GM18526 (cell line): ENCODE data around the gene PAQR5.

Experiments used
- POLR2A ChIP-seq: IDR thresholded peaks from 3 replicates; pipeline ENCODE4 v1.6.1; 2011; ENCODE audit not compliant: insufficient read length; ENCODE audit errors: extremely low read depth

Gene PAQR5

DNA sequence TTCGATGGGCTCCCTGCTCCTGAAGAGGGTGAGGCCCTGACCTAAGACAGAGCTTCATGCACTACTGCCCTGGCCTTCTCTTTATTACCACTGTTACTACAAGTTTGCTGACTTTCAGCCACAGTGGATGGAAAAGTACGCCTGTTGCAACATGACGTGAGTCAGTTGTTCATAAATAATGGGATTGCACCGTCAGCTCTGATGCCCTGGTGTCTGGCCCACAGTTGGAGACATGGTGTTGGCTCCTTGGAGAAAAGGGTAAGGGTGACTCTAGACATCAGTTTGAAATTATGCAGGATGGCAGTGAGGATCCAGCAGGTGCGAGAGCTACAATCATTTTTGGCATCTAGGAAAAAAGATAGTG, 5.5 kb downstream of the PAQR5 start:
- no peak for TF ChIP-seq POLR2A

DNA sequence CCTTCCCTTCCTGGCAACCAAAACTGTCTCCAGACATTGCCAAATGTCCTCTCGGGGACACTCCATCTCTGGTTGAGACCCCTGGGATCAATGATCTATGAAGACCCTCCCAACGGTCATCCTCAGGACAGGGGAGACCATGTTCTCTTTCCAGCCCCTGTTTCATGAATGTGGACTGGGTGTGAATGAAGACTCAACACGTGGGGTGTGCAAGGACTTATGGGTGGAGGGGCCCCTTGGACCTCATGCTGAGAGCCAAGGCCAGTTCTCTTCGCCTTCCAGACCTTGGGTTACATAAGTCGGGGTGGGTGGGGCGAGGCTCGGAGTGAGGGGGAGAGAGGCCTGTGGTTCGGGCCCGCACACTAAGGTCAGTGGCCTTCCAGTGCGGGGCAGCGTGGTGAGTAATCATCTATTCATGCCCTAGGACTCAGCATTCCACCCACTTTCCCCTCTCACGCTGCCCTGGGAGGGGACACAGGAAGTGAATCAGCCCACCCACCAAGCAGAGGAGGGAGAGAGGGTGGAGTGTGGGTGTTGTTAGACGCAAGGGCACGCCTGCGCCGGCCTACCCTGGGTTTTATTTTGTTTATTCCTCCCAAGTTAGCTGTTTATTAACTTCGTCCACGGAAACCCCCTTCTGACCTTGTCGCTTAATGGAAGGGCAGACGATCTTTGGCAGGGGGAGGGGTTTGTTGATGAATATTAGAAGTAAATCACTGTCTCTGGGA, 6.7 kb downstream of the PAQR5 start:
- no peak for TF ChIP-seq POLR2A

DNA sequence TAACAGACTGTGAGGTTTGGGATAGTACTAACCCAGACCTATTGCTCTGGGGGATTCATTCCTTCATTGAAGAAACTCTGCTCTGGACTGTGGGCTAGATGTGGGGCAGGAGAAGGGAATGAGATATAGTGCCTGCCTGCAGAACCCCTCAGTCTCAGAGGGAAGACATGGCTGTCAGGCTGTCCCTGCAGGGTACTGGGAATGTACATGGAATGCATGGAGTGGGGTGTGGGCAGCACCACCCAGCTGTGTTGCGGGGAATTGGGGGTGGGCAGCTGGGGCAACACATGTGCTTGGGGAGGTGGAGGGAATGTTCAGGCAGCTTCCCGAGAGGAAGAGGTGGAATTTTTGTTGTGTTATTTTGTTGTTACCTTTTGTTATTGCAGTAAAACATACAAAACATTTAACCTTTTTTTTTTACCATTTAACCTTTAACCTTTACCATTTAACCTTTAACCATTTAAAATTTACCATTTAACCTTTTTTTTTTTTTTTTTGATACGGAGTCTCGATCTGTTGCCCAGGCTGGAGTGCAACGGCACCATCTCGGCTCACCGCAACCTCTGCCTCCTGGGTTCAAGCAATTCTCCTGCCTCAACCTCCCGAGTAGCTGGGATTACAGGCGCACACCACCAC, 7.3 kb downstream of the PAQR5 start:
- TF ChIP-seq POLR2A: no peak

DNA sequence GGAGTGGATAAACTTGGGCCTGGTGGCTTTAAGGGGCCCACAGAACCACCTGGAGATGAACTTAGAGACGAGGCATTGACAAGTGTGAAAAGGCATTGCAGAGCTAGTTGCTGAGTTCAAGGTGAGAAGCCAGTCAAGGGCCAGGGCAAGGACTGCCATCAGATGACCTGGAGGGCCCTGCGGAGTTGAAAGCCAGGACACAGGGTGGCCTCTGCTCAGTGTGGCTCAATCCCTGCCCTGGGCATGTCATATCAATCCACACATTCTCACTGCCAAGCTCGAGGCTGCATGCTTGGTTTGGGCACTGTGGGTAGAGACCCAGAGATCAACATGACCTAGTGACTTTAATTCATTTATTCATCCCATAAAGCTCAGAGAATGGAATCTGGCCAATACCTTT, 9.2 kb downstream of the PAQR5 start:
- TF ChIP-seq POLR2A: no peak

DNA sequence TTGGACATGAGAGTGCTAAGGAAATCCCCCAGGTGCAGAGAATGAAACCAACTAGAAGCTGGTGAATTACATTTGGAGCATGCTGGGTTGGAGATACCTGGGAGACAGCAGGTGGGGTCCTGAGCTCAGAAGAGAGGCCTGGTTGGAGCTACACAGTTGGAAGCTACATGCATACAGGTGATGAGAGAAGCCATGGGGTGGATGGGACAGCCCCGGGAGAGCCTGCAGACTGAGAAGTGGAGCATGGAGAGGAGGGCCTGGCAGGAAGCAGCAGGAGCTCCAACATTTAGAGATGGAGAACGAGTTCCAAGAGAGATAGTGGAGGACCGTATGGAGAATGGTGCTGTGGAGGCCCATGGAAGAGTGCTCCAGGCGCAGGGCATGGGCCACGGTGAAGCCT, 10.2 kb downstream of the PAQR5 start:
- TF ChIP-seq POLR2A: no peak

DNA sequence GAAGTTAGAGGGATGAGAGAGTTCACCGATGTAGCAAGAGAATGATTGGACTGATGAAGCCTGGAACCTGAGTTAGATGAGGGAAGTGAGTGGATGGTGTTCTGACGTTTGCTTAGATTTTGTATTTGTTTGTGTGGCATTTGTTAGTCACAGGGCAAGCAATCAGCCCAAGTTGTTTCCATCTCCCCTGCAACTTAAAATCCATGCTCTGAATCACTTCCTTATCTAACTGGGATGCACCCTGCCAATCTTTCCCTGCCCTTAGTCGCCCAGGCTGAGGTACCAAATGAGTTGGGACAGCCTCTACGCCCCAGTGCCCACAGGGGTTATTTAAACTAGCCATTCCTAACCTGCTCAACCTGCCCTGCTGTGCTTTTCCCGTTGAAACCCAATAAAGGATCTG, 12.6 kb downstream of the PAQR5 start:
- TF ChIP-seq POLR2A: no peak

DNA sequence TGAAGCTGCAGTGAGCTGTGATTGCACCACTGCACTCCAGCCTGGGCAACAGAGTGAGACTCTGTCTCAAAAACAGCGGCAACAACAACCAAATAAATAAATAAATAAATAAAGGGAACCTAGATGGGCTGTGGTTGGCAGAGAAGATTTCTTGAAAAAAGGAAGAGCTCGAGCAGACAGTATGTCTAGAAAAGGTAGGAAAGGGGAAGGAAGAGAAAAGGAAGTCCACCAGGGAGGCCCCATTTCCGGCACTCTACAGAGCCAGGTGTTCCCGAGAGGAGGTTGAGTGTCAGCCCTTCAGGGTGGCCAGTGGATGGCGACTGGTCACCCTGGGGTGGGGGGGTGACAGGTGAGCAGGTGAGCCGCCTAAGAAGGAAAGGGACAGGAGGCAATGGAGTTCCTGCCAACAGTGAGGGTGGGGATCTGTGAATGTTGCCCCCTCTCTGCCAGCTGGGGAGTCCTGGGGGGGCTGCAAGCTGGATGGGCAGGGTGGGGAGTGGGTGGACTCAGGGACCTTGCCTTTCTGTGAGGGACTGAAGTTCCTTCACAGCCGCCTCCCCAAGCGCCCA, 14.8 kb downstream of the PAQR5 start:
- no peak for TF ChIP-seq POLR2A

DNA sequence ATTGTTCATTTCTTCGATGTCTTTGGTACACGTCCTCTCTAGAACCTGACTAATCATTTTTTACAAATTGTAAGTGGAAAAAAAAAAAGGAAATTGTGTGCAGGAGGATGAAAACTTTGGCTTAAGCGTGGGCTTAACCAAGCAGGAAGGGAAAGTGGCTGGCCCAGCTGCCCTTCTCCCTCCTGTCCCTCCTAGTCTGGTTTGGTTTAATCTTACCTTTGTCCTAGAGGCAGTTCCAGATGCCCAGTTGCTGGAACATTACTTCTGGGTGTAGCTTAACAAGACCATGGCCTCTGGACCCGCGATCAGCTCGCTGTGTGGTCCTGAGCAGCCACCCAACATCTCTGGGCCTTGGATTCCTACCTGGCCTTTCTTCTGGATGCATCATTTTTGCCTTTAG, 15.4 kb downstream of the PAQR5 start:
- no peak for TF ChIP-seq POLR2A

DNA sequence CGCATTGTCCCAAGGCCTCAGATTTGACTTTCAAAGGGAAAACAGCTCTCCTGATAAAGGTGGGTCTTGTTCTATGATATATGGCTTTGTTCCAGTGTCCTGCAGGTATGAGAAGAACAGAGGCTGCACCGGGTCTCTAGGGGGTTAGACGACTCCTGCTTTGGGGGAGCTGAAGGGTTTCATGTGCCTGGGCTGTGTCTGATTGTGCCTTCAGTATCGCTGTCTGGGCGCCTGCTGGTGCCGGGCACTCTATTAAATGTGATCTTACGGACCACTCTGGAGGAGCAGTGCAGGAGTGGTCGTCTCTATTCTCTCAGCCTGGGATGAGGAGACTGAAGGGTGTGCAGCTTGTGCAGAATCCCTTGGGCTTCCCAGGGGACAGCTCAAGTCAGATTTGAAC, 16.0 kb downstream of the PAQR5 start:
- TF ChIP-seq POLR2A: no peak

DNA sequence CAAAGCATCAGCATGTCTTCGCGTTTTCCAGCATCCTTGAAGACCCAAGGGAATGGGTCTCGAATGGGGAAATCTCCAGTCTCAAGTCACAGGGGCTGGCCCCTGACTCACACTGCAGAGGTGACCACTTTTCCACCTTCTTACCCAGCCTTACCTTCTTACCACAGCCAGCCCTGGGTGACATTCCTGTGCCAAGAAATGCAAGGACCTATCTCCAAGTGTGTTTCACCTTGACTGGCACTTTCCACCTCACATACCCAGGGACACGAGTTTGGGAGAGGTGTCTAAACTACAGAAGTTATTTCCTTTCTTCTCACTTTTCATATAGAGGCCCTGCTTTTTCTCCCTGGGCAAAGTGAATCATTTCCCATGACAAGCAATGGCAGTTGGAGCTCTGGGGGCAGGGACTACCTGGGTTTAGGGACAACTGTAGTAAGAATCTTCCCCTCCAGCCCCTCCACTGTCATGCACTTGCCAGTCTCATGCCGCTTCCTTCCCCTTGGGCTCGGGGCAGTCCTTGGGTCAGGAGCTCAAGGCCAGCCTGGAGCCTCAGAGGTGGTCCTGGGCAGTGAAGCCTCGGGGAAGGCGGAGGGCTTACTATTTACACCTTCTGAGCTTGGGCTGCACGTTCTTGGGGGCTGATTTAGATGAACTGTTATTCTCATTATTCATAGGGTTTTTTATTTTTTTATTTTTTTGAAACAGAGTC, 16.8 kb downstream of the PAQR5 start:
- TF ChIP-seq POLR2A: no peak

DNA sequence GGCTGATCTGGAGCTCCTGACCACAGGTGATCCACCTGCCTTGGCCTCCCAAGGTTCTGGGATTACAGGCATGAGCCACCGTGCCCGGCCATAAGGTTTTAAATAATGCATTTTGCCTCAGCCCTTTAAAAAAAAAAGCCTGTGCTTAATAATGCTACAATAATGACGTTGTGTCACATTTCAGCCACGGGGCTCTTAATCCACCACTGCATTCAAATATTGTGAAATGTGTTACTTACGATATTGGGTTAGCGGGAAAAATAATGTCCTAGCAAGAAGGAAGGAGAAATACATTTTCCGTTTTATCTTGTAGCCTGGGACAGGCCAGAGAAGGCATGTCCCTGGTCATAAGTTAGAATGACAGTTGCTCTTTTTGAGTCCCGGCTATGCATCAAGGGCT, 17.6 kb downstream of the PAQR5 start:
- no peak for TF ChIP-seq POLR2A

DNA sequence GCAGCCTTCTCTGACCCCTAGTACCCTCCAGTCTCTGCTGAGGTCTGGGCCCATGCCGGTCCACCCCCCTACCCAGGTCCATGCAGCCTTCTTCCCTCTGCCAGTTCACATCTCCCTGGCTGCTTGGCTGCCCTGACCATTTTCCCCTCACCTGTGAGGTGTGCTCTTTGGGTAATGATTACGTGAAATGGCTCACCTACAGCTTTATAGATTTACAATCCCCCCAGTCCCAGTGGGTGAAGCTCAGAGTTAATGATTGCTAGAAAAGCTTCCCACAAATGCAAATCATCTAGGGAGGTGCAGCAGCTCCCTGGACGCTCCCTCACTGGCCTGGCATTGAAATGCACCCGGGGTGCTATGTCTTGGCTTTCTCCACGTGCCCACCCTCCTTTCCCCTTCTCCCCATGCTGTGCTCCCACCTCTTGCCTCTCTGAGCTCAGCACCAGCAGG, 18.7 kb downstream of the PAQR5 start:
- no peak for TF ChIP-seq POLR2A

DNA sequence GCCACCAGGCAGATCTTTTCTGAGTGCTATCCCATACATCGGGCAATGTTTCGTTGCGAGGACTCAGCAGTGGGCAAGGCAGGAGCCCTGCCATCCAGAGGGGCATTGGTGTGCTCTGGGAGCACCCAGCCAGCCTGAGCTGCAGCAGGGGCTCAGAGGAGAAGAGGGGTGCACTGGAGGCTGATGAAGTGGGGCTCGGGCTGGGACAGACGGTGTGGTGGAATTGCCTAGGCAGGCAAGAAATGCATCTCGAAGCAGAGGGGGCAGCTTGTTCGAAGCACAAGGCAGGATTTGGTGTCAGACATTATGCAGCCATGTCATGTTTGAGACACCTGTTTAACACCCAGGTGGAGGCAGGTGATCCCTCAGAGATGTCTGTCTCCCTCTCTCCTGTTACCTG, 19.3 kb downstream of the PAQR5 start:
- no peak for TF ChIP-seq POLR2A

DNA sequence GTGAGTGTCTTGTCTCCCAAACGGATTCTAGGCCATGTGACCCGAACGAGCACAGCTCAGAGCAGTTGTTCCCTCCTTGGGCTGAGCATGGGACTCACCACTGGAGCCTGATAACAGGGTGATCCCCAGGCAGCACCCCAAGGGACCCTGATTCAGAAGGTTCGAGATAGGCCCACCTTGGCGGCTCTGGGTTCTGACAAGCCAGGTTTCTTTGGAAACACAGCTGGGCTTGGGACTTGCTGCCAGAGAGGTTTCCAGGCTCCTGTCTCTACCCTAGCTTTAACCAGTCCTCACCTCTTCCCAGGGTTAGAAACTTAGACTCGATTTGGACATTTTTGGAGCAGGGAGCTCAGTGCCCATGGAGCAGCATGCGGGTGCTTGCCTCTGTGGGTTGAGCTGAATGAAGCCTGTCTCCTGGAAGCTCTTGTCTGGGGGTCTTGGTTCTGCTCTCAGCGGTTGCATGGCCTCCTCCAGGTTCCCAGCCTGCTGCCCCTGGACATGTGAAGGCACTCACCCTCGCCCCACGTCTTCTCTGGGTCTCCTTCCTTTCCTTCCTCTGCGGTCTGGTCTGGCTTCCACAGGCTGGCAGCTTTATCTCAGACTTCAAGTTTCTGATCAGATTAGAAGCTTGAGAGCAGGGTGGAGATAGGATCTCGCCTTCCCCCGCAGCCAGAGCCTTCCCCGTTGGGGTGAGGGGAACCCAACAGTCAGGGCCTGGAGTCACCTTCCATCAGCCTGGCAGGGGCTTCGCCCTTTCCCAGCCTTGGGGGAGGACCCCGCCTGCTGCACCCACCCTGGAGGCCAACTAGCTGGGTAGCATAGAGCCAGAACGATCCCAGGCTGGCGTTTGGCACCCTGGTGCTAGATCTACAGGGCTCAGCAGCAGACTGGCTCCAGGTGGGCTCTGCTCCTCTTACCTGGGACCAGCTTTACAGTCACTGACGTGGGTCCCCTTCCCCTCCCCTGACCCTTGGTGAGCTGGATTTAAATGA, 21.0 kb downstream of the PAQR5 start:
- TF ChIP-seq POLR2A: no peak
